C4-2B (cell line): Measurements from ENCODE around the gene KLHL22.

ENCODE experiments used
- CTCF ChIP-seq: fragments of 450-650 bp; conservative IDR thresholded peaks from 2 replicates; pipeline ENCODE4 v1.5.1; 2017; ENCODE audit warnings: mild to moderate bottlenecking
- ZFX ChIP-seq: fragments of 450-650 bp; IDR thresholded peaks from 2 replicates; pipeline ENCODE4 v1.6.1; 2017

DNA sequence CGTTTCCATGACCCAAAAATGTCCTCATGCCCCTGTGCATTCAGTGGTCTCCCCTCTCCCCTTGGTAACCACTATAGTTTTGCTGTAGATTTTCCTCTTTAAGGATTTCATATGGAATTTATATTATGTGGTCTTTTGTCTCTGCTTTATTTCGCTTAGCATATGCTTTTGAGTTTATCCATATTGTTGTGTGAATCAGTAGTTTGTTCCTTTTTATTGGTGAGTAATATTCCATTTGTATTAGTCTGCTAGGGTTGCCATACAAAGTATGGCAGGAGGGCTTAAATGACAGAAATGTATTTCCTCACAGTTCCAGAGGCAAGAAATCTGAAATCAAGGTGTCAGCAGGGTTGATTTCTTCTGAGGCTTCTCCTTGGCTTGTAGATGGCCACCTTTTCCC is 98.1 kb downstream of the KLHL22 start:
- TF ChIP-seq CTCF (no peak), ZFX (no peak)
